NCI-H2029 treated with DMSO at 0.1 percent for 48 hours (cell line): ENCODE results near the gene TMEM117.
"Not testable (repeated sequence)": the region's sequence is repeated elsewhere in the genome, so short reads cannot be mapped to it uniquely, and the experiment has no call there.

ENCODE experiments used
- DNase-seq: peaks from one replicate; lab custom pipeline; 2025; lab: John Stamatoyannopoulos, UW

Gene TMEM117

DNA sequence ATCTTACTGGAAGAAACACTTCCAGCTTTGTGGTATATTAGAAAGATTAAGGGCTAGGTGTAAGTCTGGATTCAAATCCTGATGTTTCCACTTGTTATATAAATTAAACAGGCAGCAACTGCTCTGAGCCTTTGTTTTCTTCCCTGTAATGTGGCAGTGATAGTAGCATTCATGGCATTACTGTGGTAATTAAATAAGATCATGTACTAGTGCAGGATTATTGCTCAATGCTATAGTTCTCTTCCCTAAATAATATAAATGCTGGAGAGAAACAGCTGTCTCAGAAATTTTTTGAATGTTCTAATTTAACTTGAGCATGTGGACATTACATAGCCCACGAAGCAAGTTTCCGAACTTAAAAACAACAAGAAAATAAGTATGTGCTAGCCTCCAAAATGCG is 5.4 kb downstream of the TMEM117 start:
- DNase-seq, result no peak

GRCh38 chr12:43842259-43842658 is 6.4 kb downstream of the TMEM117 start:
- DNase-seq, result no peak

- DNase-seq, result not testable (repeated sequence)
These were observed 11.7 kb downstream of the TMEM117 start for GRCh38 chr12:43847425-43848225.

DNA sequence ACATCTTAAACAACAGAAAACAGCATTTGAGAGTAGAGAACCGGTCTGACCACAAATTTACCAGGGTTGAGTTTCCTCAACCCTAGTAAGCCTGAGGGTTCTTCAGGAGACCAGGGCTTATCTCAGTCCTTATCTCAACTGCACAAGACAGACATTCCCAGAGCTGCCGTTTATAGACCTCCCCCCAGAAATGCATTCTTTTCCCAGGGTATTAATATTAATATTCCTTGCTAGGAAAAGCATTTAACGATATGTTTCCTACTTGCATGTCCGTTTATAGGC is 12.3 kb downstream of the TMEM117 start:
- no peak for DNase-seq

- no peak for DNase-seq
These were observed 12.9 kb downstream of the TMEM117 start for GRCh38 chr12:43848786-43849185.

DNA sequence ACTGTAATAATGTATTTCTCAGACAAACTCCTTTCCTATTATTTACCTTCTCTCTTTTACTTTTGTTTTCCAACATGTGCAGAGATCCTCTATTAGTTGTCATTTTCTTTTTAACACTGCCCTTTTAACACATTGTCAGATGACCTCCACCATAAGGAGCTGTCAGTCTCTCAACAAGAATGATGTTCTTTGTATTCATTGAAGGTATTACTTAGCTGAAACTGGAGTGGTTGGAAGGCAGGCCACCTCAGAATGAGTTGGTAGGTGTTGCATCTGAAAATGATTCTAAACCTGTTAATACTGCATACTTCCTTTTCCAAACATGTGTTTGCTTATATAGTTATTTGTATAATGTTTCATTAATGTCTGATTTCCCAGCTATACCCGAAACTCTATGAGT is 16.9 kb downstream of the TMEM117 start:
- no peak for DNase-seq

DNA sequence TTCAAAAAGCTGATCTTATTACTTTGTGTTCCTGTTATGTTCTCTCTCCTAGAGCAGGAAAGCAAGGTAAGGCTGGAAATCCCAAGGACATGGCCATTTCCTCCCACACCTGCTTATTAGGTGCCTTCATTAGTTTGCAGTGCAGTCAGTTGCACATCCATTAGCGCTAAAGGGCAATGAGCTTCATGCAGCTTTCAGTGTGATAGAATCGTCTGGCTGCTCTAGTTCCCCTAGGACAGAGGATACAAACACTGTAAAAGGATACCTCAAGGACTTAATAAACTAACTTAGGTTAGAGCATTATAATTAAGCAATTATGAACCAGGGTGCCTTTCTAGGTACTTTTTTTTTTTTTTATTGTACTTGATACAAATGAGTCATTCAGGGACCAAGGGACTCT is 21.1 kb downstream of the TMEM117 start:
- no peak for DNase-seq

DNA sequence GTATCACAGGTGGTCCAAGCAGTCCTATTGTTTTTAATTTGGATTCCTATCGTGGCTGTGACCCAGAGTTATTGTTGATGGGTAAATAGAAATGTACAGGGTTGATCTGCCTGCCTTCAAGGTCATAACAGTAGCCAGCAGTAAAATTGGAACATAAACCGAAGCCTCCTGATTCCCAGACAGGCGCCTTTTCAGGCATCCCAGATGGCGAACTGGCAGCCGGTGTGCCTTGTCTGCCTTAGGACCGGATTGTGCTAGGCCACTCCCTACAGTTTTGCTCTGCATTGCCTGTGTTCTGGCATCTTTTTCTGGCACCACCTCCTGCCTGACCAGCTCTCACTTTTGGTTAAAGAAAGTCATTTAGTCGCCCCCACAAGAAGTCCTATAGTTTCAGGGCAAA is 22.2 kb downstream of the TMEM117 start:
- no peak for DNase-seq

DNA sequence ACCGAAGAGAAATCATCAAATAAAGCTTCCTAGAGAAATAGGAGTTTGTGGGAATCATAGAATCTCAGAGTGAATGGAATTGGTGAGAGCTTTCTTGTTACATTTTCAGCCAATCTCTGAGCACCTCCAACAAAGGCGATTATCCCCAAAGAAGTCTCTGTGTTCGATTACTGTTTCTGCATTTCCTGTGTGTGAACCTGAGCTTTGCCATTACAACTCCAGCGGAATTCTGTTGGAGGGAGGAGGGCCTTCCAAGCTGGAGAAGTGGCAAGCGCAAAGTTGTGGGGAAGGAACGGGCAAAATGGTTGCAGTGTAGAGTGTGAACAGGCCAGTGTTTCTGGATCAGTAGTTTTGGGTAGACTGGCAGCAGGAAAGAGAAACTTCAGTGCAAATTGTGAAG is 23.1 kb downstream of the TMEM117 start:
- no peak for DNase-seq

DNA sequence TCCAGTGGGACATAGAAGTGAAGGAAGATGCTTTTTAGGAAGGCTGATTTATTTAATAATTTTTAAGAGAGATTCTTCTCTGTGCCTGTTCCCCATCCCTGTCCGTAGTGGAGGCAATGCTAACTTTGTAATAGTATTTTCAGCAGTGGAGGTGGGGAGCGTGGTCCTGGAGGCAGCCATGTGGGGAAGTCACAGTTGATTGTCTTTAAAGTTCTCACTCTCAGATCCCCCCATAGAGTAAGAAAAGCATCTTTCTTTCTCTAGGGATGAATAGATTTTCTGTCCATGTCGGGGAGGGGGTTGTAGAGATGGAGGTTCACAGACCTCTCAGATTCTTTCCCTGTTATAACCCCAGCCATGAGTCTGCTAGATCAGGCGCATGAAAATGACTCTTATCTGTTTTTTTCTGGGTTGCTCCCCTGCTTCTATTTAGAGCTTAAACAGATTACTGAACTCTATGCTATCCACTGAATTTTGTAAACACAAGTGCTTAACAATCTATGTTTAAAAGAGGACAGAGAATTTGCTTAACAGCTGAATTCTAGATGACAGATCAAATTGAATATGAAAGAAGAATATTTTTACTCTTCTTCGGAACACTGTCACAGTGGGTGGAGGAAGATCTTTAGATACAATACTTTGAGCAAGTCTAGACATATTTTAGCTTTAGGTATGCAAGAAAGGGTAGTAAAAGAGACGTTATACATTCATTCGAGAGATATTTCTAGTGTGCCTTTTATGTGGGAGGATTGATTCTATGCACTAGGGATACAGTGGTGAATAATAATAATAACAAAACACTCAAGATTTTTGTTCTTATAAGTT is 25.3 kb downstream of the TMEM117 start:
- DNase-seq, result no peak

- no peak for DNase-seq
These were observed 25.9 kb downstream of the TMEM117 start for GRCh38 chr12:43861840-43862150.

DNA sequence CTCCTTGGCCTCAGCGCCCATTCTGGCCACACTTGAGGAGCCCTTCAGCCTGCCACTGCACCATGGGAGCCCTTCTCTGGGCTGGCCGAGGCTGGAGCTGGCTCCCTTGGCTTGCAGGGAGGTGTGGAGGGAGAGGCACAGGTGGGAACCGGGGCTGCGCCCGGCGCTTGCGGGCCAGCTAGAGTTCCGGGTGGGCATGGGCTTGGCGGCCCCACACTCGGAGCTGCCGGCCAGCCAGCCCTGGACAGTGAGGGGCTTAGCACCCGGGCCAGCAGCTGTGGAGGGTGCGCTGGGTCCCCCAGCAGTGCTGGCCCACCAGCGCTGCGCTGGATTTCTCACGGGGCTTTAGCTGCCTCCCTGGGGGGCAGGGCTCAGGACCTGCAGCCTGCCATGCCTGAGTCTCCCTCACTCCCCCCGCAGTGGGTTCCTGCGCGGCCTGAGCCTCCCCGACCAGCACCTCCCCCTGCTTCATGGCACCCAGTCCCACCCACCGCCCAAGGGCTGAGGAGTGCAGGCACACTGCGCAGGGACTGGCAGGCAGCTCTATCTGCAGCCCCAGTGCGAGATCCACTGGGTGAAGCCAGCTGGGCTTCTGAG is 28.0 kb downstream of the TMEM117 start:
- no peak for DNase-seq

DNA sequence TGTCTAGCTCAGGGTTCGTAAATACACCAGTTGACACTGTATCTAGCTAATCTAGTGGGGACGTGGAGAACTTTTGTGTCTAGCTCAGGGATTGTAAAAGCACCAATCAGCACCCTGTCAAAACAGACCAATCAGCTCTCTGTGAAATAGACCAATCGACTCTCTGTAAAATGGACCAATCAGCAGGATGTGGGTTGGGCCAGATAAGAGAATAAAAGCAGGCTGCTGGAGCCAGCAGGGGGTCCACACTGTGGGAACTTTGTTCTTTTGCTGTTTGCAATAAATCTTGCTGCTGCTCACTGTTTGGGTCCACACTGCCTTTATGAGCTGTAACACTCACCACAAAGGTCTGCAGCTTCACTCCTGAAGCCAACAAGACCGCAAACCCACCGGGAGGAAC is 28.7 kb downstream of the TMEM117 start:
- DNase-seq, result not testable (repeated sequence)

DNA sequence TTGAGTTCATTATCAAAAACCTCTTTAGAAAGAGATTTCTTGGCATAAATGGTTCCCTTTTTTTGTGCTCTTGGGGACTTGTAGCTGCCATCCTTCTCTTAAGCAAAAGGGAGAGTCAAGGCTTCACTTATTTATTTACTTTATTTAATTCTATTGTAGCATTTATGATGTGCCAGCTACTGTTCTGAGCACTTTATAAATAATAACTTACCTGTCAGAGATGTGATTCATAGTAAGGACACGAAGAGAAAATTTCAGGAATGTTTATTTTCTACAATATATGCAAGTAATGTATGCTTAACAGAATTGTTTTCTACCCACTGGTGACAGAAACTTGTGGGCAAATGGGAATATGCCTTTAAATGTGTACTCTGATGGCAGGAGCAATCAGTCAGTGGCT is 33.3 kb downstream of the TMEM117 start:
- no peak for DNase-seq

DNA sequence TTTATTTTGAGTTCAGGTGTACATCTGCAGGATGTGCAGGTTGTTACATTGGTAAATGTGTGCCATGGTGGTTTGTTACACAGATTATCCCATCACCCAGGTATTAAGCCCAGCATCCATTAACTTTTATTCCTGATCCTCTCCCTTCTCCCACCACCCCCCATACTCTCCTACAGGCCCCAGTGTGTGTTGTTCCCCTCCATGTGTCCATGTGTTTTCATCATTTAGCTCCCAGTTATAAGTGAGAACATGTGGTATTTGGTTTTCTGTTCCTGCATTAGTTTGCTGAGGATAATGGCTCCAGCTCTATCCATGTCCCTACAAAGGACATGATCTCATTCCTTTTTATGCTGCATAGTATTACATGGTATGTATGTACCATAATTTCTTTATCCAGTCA is 33.9 kb downstream of the TMEM117 start:
- DNase-seq, result not testable (repeated sequence)

DNA sequence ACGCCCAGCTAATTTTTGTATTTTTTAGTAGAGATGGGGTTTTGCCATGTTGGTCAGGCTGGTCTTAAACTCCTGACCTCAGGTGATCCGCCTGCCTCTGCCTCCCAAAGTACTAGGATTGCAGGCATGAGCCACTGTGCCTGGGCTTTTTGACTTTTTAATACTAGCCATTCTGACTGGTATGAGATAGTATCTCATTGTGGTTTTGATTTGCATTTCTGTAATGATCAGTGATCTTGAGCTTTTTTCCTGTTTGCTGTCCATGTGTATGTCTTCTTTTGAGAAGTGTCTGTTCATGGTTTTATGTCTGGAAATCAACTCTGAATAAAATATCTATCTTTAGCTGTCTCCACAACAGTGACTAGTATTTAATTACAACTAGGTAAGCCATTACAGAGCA is 35.4 kb downstream of the TMEM117 start:
- not testable (repeated sequence) for DNase-seq

- no peak for DNase-seq
These were observed 36.5 kb downstream of the TMEM117 start for GRCh38 chr12:43872396-43872795.

DNA sequence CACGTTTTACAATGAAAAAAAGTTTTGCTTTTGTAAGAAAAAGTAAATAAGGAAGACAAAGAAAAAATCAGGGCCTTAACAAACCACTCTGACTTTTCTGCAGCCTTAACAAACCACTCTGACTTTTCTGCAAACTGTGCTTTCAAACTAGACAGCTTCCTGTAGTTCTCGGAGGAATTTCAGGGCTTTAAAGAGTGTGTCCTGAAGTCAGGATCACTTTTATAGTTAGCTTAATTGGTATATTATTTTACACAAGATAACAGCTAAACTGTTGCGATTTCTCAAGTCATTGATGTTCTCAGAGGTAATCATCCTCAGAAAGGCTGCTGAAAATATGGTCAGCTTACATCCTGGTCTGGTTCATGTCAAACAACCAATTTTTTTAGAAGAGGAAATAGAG is 42.2 kb downstream of the TMEM117 start:
- no peak for DNase-seq

DNA sequence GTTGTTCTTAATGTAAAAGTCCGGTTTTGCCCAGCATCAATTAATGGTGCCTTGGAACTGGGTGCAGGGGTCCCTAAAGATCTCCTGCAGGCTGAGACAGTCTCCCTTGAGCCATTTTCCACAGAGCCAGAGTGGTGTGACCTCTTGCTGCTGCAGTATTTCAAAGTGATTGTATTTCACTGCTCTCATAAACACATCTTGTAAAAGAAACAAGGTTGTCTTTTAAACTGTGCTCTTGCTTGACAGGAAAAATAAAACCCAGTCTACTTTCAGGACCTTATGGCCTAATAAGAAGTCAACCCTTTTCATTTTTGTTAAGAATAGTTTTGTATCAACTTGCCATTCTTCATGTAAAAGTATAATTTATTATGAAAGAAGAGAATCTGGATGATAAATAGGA is 44.7 kb downstream of the TMEM117 start:
- DNase-seq, result no peak

DNA sequence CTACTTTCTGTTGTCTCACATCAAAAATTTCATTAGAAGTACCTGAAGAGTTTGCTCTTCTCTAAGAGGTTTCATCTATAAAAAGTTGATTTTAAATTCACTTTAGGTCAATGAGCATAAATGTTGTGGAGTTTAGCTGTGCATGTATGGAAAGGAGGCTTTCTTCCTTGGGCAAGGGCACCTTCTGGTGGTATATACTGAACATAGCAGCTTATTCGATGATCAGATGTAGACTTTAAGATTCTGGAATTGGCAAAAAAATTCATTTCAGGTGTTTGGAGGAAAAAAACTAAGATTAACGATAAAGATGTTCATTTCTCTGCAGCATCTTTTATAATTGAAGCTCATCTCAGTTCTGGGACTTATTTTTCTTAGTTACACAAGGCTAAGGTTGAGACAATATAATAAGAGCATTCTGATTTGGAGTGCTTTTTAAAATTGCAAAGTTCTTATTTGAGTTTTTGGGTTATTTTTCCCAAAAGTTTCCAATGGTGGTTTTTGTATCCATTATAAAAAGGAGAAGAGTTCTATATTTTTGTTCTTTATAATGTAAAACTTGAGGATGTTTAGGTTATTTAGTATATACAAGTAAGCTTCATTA is 46.8 kb downstream of the TMEM117 start:
- peak; percentile 3 for DNase-seq

- no peak for DNase-seq
These were observed 47.4 kb downstream of the TMEM117 start for GRCh38 chr12:43883311-43883710.

- DNase-seq, result no peak
These were observed 47.9 kb downstream of the TMEM117 start for GRCh38 chr12:43883748-43884147.
